Measurements from ENCODE around the gene CDC23.

Gene CDC23

GRCh38 chr5:138141734-138142133 lies 71.4 kb downstream of the CDC23 start:
- DNase-seq (ENCODE audit: insufficient read length, low spot score) (no peak), FAIRE-seq (no peak)
- TF ChIP-seq CTCF (IDR thresholded peaks at IDR 0.05; ENCODE audit: insufficient read depth, missing control alignments): no peak

GRCh38 chr5:138140268-138140667 lies 72.9 kb downstream of the CDC23 start:
- FAIRE-seq (no peak), DNase-seq (ENCODE audit: insufficient read length, low spot score) (no peak)
- TF ChIP-seq CTCF (IDR thresholded peaks at IDR 0.05; ENCODE audit: insufficient read depth, missing control alignments): no peak

GRCh38 chr5:138139781-138140090 lies 73.4 kb downstream of the CDC23 start:
- TF ChIP-seq CTCF (IDR thresholded peaks at IDR 0.05; ENCODE audit: insufficient read depth, missing control alignments): no peak
- DNase-seq (ENCODE audit: insufficient read length, low spot score): no peak
- FAIRE-seq: no peak

GRCh38 chr5:138138949-138139780 lies 74.0 kb downstream of the CDC23 start, which contains the start of gene NME5:
NME5 (minus strand) TSS chr5:138139428; CDS start chr5:138138780, 648 bp downstream.
- DNase-seq (ENCODE audit: insufficient read length, low spot score) (peak; percentile 62), FAIRE-seq (no peak)
- no peak for TF ChIP-seq CTCF (IDR thresholded peaks at IDR 0.05; ENCODE audit: insufficient read depth, missing control alignments)
